Measurements from ENCODE around the gene PTPRN2.

DNA sequence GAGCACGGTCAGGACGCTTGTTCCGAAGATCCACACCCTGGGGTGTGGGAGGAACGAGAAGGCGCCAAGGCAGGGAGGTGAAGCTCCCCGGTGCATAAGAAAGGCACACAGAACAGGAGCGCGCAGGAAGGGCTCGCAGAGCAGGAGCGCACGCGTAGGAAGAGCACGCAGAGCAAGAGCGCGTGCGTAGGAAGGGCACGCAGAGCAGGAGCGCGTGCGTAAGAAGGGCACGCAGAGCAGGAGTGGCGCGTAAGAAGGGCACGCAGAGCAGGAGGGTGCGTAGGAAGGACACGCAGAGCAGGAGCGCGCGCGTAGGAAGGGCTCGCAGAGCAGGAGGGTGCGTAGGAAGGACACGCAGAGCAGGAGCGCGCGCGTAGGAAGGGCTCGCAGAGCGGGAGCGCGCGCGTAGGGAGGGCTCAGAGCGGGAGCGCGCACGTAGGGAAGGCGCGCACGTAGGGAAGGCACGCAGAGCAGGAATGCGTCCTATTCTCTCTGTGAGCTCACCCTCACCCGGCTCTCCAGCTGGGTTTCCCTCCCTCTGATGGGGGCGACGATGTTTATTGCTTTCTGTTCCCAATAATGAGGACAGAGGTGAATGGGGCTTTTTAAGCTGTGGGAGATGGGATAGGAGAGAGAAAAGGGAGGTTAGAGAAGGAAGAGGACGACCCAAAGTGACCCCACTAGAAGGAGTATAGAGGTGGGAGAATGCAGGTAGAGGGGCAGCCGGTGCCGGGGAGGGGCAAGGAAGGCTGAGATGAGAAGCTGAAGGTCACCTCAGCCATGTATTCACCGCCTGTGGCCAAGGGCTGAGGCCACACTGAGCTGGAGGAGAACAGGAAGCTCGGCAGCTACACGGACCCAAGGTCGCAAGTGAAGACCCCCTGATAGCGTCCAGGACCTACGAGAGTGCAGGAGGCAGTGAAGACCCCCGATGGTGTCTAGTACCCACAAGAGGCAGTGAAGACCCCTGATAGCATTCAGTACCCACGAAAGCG is 423.2 kb downstream of the PTPRN2 start:
- TF ChIP-seq, protein P1, sequence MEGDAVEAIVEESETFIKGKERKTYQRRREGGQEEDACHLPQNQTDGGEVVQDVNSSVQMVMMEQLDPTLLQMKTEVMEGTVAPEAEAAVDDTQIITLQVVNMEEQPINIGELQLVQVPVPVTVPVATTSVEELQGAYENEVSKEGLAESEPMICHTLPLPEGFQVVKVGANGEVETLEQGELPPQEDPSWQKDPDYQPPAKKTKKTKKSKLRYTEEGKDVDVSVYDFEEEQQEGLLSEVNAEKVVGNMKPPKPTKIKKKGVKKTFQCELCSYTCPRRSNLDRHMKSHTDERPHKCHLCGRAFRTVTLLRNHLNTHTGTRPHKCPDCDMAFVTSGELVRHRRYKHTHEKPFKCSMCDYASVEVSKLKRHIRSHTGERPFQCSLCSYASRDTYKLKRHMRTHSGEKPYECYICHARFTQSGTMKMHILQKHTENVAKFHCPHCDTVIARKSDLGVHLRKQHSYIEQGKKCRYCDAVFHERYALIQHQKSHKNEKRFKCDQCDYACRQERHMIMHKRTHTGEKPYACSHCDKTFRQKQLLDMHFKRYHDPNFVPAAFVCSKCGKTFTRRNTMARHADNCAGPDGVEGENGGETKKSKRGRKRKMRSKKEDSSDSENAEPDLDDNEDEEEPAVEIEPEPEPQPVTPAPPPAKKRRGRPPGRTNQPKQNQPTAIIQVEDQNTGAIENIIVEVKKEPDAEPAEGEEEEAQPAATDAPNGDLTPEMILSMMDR (IDR thresholded peaks at IDR 0.05): no peak
- TF ChIP-seq POLR2AphosphoS5 (IDR thresholded peaks at IDR 0.05; ENCODE audit: low read depth, low read length) (no peak), SIN3A (IDR thresholded peaks at IDR 0.05; ENCODE audit: borderline replicate concordance, insufficient read depth, low read depth, low read length) (no peak)
